Stimulated activated CD8-positive, alpha-beta memory T cell treated with anti-CD3 and anti-CD28 coated beads, Interleukin-12 subunit alpha, Interleukin-12 subunit beta, amount 100 ng/mL, for 24 hours (primary cell): Measurements from ENCODE around the gene SMARCC2.

Experiments
- DNase-seq: peaks from one replicate; pipeline ENCODE4 v3.0.0-alpha.2; 2020; ENCODE audit errors: extremely low read depth

The SMARCC2 gene

GRCh38 chr12:56152132-56152755 is 37.0 kb downstream of the SMARCC2 start, which contains the start of gene MYL6B:
MYL6B (plus strand) TSS chr12:56152587; CDS start chr12:56153919, 1,332 bp downstream.
- peak; percentile 81 for DNase-seq

- DNase-seq, result no peak
Observed at GRCh38 chr12:56151672-56152131, 37.6 kb downstream of the SMARCC2 start.

- DNase-seq, result no peak
Observed at GRCh38 chr12:56150563-56150962, 38.7 kb downstream of the SMARCC2 start.

- no peak for DNase-seq
Observed at GRCh38 chr12:56146492-56147460, 42.5 kb downstream of the SMARCC2 start.

GRCh38 chr12:56145217-56145616 is 44.1 kb downstream of the SMARCC2 start:
- DNase-seq, result no peak

DNA sequence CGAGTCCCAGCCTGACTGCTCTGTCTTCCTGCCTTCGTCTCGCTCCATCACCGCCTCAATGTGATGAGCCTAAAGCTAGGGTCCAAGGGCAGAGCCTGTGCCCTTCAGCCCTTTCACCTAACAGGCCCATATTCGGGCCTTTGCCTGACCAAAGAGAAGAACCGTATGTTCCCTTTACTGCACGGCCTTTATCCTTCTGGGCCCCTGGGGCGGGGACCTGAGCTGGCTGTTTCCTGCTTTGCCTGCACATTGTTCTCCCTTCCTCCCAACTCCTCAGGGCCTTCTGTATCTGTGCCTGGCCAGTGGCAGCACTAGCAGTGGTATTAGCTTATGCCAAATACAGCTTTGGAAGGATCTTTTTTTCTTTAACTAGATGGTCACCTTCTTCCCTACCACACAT is 45.4 kb downstream of the SMARCC2 start:
- DNase-seq, result no peak

DNA sequence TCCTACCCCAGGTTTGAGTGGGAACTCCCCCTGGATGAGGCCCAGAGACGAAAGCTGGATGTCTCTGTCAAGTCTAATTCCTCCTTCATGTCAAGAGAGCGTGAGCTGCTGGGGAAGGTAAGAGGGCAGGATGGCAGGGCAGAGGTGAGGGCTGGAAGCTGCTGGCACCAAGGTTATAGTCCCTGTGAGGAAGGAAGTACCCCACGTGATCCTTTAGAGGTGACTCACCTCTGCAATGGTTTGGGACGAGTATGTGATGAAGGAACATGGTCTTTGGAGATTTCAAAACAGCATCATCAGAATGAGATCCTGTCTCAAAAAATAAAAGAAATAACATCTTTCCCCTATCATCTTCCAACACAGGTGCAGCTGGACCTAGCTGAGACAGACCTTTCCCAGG is 46.1 kb downstream of the SMARCC2 start:
- no peak for DNase-seq

DNA sequence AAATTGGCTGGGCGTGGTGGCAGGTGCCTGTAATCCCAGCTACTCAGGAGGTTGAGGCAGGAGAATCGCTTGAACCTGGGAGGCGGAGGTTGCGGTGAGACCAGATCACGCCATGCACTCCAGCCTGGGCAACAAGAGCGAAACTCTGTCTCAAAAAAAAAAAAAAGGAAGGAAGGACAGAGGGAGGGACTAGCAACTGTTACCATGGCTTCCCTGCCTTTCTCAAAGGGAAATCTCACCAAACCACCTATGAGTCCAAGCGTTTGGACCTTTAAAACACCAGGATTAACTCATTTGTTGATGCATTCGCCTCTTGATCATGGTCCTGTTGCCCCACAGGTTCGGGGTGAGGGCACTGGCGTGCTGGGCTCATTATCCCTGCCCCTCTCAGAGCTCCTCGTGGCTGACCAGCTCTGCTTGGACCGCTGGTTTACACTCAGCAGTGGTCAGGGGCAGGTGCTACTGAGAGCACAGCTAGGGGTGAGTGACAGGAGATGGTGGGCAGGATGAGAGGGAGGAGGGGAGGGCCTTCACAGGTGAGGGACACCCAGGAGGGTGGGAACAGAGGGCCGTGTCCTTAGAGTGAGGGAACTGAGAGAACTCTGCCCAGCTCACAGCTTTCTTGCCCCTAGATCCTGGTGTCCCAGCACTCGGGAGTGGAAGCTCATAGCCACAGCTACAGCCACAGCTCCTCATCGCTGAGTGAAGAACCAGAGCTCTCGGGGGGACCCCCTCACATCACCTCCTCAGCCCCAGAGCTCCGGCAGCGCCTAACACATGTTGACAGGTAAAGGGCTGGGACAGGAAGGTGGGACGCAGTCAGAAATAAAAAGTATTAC is 47.1 kb downstream of the SMARCC2 start:
- DNase-seq, result no peak

- no peak for DNase-seq
Observed at GRCh38 chr12:56137853-56138571, 51.3 kb downstream of the SMARCC2 start.

DNA sequence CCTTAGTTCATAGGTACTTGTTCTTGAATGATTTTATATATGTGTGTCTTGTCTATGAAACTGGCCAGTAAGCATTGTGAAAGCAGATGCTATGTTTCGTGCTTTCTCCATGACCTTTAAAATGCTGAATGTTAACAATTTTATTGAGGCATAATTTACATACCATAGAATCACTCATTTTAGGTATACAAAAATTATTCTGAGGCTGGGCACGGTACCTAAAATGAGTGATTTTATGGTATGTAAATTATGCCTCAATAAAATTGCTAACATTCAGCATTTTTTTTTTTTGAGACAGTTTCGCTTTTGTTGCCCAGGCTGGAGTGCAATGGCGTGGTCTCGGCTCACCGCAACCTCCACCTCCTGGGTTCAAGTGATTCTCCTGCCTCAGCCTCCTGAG is 54.4 kb downstream of the SMARCC2 start:
- no peak for DNase-seq

- DNase-seq, result no peak
Observed at GRCh38 chr12:56130876-56131275, 58.4 kb downstream of the SMARCC2 start.

DNA sequence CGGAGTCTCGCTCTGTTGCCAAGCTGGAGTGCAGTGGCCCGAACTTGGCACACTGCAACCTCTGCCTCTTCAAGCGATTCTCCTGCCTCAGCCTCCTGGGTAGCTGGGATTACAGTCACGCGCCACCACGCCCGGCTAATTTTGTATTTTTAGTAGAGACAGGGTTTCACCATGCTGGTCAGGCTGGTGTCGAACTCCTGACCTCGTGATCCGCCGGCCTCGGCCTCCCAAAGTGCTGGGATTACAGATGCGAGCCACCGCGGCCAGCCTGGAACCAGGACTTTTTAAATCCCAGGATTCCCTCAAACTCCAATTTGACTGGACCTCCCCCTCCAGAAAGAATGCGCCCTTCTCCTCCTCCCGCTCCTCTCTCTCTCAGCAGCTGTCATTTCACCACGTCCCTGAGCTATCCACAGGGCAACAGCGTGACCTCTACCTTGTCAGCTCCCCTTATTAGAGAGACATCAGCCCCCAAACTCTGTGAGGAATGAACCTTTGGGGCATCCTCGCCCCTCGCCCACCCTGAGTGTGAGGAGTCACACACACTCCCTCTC is 59.3 kb downstream of the SMARCC2 start:
- no peak for DNase-seq

DNA sequence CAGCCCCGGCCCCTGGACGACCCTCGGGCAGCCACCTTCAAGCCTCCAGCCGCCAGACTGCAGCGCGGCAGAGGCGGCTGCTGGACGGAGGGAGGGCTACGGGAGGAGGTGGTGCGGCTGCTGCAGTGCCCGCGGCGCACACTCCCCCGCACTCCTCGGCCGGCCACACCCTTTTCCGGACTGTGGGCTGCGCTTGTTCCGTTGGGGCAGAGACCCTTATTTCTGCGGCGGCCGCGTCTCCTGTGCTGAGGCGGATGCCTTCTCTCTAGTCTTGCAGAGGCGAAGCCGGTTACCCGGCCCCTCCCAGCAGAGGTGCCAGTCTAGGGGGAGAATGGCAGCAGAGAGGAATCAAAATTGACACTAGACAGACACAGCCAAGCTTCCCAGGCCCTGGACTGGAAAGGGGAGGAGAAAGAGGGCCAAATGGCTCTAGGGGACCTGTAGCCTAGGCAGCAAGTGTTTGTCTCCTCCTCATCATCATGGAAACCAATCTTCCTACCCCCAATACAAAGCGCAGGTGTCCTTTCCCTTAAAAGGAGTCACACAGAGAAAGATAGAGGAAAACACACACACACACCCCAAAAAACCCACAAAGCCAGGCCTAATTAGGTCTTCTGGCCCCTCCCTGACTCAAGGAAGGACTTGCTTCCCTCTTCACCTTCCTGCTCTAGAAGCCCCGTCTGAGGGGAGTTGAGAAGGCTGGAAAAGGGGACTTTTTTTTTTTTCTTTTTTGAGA is 59.9 kb downstream of the SMARCC2 start:
- no peak for DNase-seq

GRCh38 chr12:56128670-56129205 is 60.5 kb downstream of the SMARCC2 start:
- DNase-seq, result no peak

- DNase-seq, result peak; percentile 90
Observed at GRCh38 chr12:56127888-56128669, 61.2 kb downstream of the SMARCC2 start, which contains the start of gene ESYT1. ESYT1 (plus strand) TSS chr12:56128267; CDS start chr12:56128320, 53 bp downstream.

GRCh38 chr12:56127485-56127887 is 61.8 kb downstream of the SMARCC2 start:
- no peak for DNase-seq

GRCh38 chr12:56126732-56127239 is 62.5 kb downstream of the SMARCC2 start:
- no peak for DNase-seq

GRCh38 chr12:56124133-56124532 is 65.2 kb downstream of the SMARCC2 start:
- DNase-seq, result no peak

- DNase-seq, result no peak
Observed at GRCh38 chr12:56122637-56123036, 66.6 kb downstream of the SMARCC2 start.
